OCI-LY7 (cell line): ENCODE data around the gene AP3S2. TPM values are rescaled to one million over a fixed set of nuclear protein-coding genes. Genes with fewer than 3 reads are reported as not detected.

ENCODE experiments used
- BruUV-seq: library from RNA; stranded (reverse); fragments of 400-500 nt; replicated peaks from 2 replicates; lab custom pipeline; 2021; lab: Mats Ljungman, UMichigan
- CTCF ChIA-PET: fragments of 300-600 bp; sonication (Branson Sonifier 250); formaldehyde crosslinking; loops from one replicate; lab custom pipeline; 2022; ENCODE audit warnings: antibody characterized with exemption; ENCODE audit not compliant: unreplicated experiment; lab: Charles Lee
- POLR2A ChIA-PET: fragments of 300-600 bp; sonication (Branson Sonifier 250); formaldehyde crosslinking; loops from one replicate; lab custom pipeline; 2022; ENCODE audit warnings: antibody characterized with exemption; lab: Charles Lee
- DNase-seq: peaks from one replicate; pipeline ENCODE4 v3.0.0-alpha.2; 2015; ENCODE audit warnings: low spot score
- H2AFZ ChIP-seq: fragments of 200-600 bp; sonication (generic), shearing (Covaris generic); 2 replicates; pipeline ENCODE4 v1.6.1; 2014; ENCODE audit warnings: mild to moderate bottlenecking, antibody characterized with exemption, low read length, moderate library complexity
- H3K27ac ChIP-seq: fragments of 200-600 bp; sonication (generic); 2 replicates; pipeline ENCODE4 v1.5.1; 2014; ENCODE audit warnings: mixed run types, low read depth, mild to moderate bottlenecking, moderate library complexity, low read length, inconsistent platforms; ENCODE audit not compliant: poor library complexity, severe bottlenecking
- H3K36me3 ChIP-seq: fragments of 200-600 bp; sonication (generic); 2 replicates; pipeline ENCODE4 v1.6.1; 2014; ENCODE audit warnings: mild to moderate bottlenecking, antibody characterized with exemption, low read length, moderate library complexity, mixed read lengths; ENCODE audit not compliant: insufficient read depth
- H3K4me1 ChIP-seq: fragments of 200-600 bp; sonication (generic); 2 replicates; pipeline ENCODE4 v1.5.1; 2014; ENCODE audit warnings: mild to moderate bottlenecking, low read length; ENCODE audit not compliant: insufficient read depth, poor library complexity, severe bottlenecking
- H3K4me2 ChIP-seq: fragments of 200-600 bp; sonication (generic); 2 replicates; pipeline ENCODE4 v1.6.1; 2014; ENCODE audit warnings: mild to moderate bottlenecking, low read length
- H3K4me3 ChIP-seq: fragments of 200-600 bp; sonication (generic); 2 replicates; pipeline ENCODE4 v1.5.1; 2014; ENCODE audit warnings: mild to moderate bottlenecking, low read depth, low read length; ENCODE audit not compliant: poor library complexity, severe bottlenecking
- H3K79me2 ChIP-seq: fragments of 200-600 bp; sonication (generic); 2 replicates; pipeline ENCODE4 v1.6.1; 2016; ENCODE audit warnings: low read depth, mild to moderate bottlenecking, low read length, moderate library complexity, mixed read lengths; ENCODE audit not compliant: insufficient read depth
- H3K9me2 ChIP-seq: fragments of 200-600 bp; sonication (generic); 2 replicates; pipeline ENCODE4 v1.6.1; 2016; ENCODE audit warnings: mild to moderate bottlenecking, low read length, mixed read lengths; ENCODE audit not compliant: insufficient read depth
- H3K9me3 ChIP-seq: fragments of 200-600 bp; sonication (generic); 2 replicates; pipeline ENCODE4 v1.6.1; 2014; ENCODE audit warnings: mild to moderate bottlenecking, mixed run types, low read length, mixed read lengths
- H4K20me1 ChIP-seq: fragments of 200-600 bp; sonication (generic); 2 replicates; pipeline ENCODE4 v1.6.1; 2014; ENCODE audit warnings: mild to moderate bottlenecking, antibody characterized with exemption, low read length, moderate library complexity, mixed read lengths; ENCODE audit not compliant: insufficient read depth
- CTCF ChIP-seq: fragments of 200-600 bp; sonication (generic); conservative IDR thresholded peaks from 2 replicates; pipeline ENCODE4 v1.5.1; 2014; ENCODE audit warnings: mild to moderate bottlenecking, antibody characterized with exemption, low read length, moderate library complexity, mixed read lengths
- EZH2phosphoT487 ChIP-seq: fragments of 200-600 bp; sonication (generic); IDR thresholded peaks from 2 replicates; pipeline ENCODE4 v1.6.1; 2018; ENCODE audit warnings: low read depth, borderline replicate concordance, mild to moderate bottlenecking, mixed run types, antibody characterized with exemption, low read length, moderate library complexity, mixed read lengths
- intact Hi-C: fragments of 100-400 bp; cut with micrococcal nuclease; formaldehyde crosslinking; loops from one replicate; pipeline ENCODE4 v1.10.0; 2022; ENCODE audit not compliant: unreplicated experiment
- total RNA-seq, 2 experiments: library from RNA; depleted of rRNA in 1 of 2; stranded (reverse); fragments of >200 nt in 1 of 2; shearing (Covaris generic) in 1 of 2; gene quantifications; 2 replicates each; pipeline ENCODE4 v1.2.3, GENCODE V29; 2014 to 2022

AP3S2 gene
- total RNA-seq, 2 experiments from 2014 or later = 20.8 to 30.4 TPM

- no peak overlapping the region for H2AFZ ChIP-seq
- intact Hi-C loops = no loop called here
- no peak for DNase-seq
- no peaks in the 10 kb centered on the region for H3K9me2 ChIP-seq
- TF ChIP-seq CTCF (no peak), EZH2phosphoT487 (no peak)
- no peak overlapping the region for H3K27ac ChIP-seq
- no peaks in the 10 kb centered on the region for H3K79me2 ChIP-seq
- no peaks in the 10 kb centered on the region for H3K36me3 ChIP-seq
- no peak overlapping the region for H3K4me3 ChIP-seq
- H4K20me1 ChIP-seq = no peaks in the 10 kb centered on the region
- POLR2A ChIA-PET = no interaction called here
- CTCF ChIA-PET = no interaction called here
- no TSS peak for BruUV-seq
- 0 out of 2 replicates have a peak, but pooled peaks cover 12% of the 10 kb centered on the region for H3K9me3 ChIP-seq
- H3K4me1 ChIP-seq = no peaks in the 10 kb centered on the region
- no peak overlapping the region for H3K4me2 ChIP-seq
Measured at GRCh38 chr15:89785774-89786140, 108.0 kb downstream of the AP3S2 start.

GRCh38 chr15:89785064-89785773 lies 108.6 kb downstream of the AP3S2 start:
- 0 out of 2 replicates have a peak, but pooled peaks cover 12% of the 10 kb centered on the region for H3K9me3 ChIP-seq
- ChIA-PET POLR2A (no interaction called here), CTCF (interaction anchor here (0.6 kb wide), 1 partner anchor 23 kb away, joined by 3 read pairs; no protein-coding TSS in a partner anchor)
- H3K4me1 ChIP-seq = no peaks in the 10 kb centered on the region
- H4K20me1 ChIP-seq = no peaks in the 10 kb centered on the region
- no peak overlapping the region for H3K27ac ChIP-seq
- no peak overlapping the region for H3K4me2 ChIP-seq
- DNase-seq = no peak
- H3K36me3 ChIP-seq = no peaks in the 10 kb centered on the region
- H2AFZ ChIP-seq = no peak overlapping the region
- H3K9me2 ChIP-seq = no peaks in the 10 kb centered on the region
- TF ChIP-seq EZH2phosphoT487 = no peak
- no peak for TF ChIP-seq CTCF
- no TSS peak for BruUV-seq
- no peaks in the 10 kb centered on the region for H3K79me2 ChIP-seq
- intact Hi-C loops = no loop called here
- H3K4me3 ChIP-seq = no peak overlapping the region

- no peak overlapping the region for H2AFZ ChIP-seq
- H4K20me1 ChIP-seq = no peaks in the 10 kb centered on the region
- H3K79me2 ChIP-seq = no peaks in the 10 kb centered on the region
- POLR2A ChIA-PET = no interaction called here
- H3K4me3 ChIP-seq = no peak overlapping the region
- TF ChIP-seq CTCF (no peak), EZH2phosphoT487 (no peak)
- DNase-seq = no peak
- intact Hi-C loops = no loop called here
- no TSS peak for BruUV-seq
- 0 out of 2 replicates have a peak, but pooled peaks cover 12% of the 10 kb centered on the region for H3K9me3 ChIP-seq
- CTCF ChIA-PET = interaction anchor here (0.6 kb wide), 1 partner anchor 24 kb away, joined by 3 read pairs; no protein-coding TSS in a partner anchor
- H3K36me3 ChIP-seq = no peaks in the 10 kb centered on the region
- H3K27ac ChIP-seq = no peak overlapping the region
- H3K4me2 ChIP-seq = no peak overlapping the region
- no peaks in the 10 kb centered on the region for H3K4me1 ChIP-seq
- no peaks in the 10 kb centered on the region for H3K9me2 ChIP-seq
Measured at GRCh38 chr15:89784686-89784960, 109.2 kb downstream of the AP3S2 start.
